Measurements from ENCODE around the gene SETSIP.

GRCh38 chr1:92075311-92075710 lies at the start of gene SETSIP:
- TF ChIP-seq YY1 (IDR thresholded peaks at IDR 0.05; ENCODE audit: insufficient read depth, insufficient read length) (no peak), SUZ12 (IDR thresholded peaks at IDR 0.05; ENCODE audit: extremely low read depth, insufficient read depth, insufficient read length) (no peak), ZNF274 (IDR thresholded peaks at IDR 0.05; ENCODE audit: low read depth, low read length) (no peak)

All from NT2/D1 (cell line).